OCI-LY1 (cell line): Measurements from ENCODE around the gene ADGRG1.

Experiments
- H2AFZ ChIP-seq: fragments of 200-600 bp; sonication (generic), shearing (Covaris generic); 2 replicates; pipeline ENCODE4 v1.6.0; 2014; ENCODE audit warnings: antibody characterized with exemption, mild to moderate bottlenecking, low read length
- H3F3A ChIP-seq: fragments of 200-600 bp; sonication (generic), shearing (Covaris generic); 2 replicates; pipeline ENCODE4 v1.6.0; 2014; ENCODE audit warnings: mild to moderate bottlenecking, antibody characterized with exemption, low read length, moderate library complexity; ENCODE audit not compliant: insufficient read depth
- H3K27ac ChIP-seq: fragments of 200-600 bp; sonication (generic); 2 replicates; pipeline ENCODE4 v1.5.1; 2014; ENCODE audit warnings: low read length, mixed run types, mild to moderate bottlenecking, low read depth; ENCODE audit not compliant: poor library complexity, severe bottlenecking
- H3K27me3 ChIP-seq: fragments of 200-600 bp; sonication (generic); 2 replicates; pipeline ENCODE4 v1.6.0; 2014; ENCODE audit warnings: antibody characterized with exemption, mild to moderate bottlenecking, low read length, moderate library complexity; ENCODE audit not compliant: insufficient read depth
- H3K36me3 ChIP-seq: fragments of 200-600 bp; sonication (generic); 2 replicates; pipeline ENCODE4 v1.6.1; 2014; ENCODE audit warnings: mild to moderate bottlenecking, antibody characterized with exemption, low read length, moderate library complexity, mixed read lengths; ENCODE audit not compliant: insufficient read depth
- H3K4me1 ChIP-seq: fragments of 200-600 bp; sonication (generic); 2 replicates; pipeline ENCODE4 v1.5.1; 2014; ENCODE audit warnings: mild to moderate bottlenecking, low read length, moderate library complexity; ENCODE audit not compliant: insufficient read depth, severe bottlenecking
- H3K4me2 ChIP-seq: fragments of 200-600 bp; sonication (generic), shearing (Covaris generic); 2 replicates; pipeline ENCODE4 v1.6.1; 2014; ENCODE audit warnings: low read length
- H3K4me3 ChIP-seq: fragments of 200-600 bp; sonication (generic); 2 replicates; pipeline ENCODE4 v1.5.1; 2014; ENCODE audit warnings: low read length, low read depth, mild to moderate bottlenecking, mixed read lengths; ENCODE audit not compliant: poor library complexity, severe bottlenecking
- H3K79me2 ChIP-seq: fragments of 200-600 bp; shearing (Covaris generic); 2 replicates; pipeline ENCODE4 v1.6.1; 2016; ENCODE audit warnings: mixed run types, low read length, mixed read lengths; ENCODE audit not compliant: insufficient read depth
- H3K9ac ChIP-seq: fragments of 200-600 bp; sonication (generic), shearing (Covaris generic); 2 replicates; pipeline ENCODE4 v1.6.1; 2014; ENCODE audit warnings: mild to moderate bottlenecking, low read length, mixed read lengths
- H3K9me2 ChIP-seq: fragments of 200-600 bp; sonication (generic), shearing (Covaris generic); 2 replicates; pipeline ENCODE4 v1.6.1; 2014; ENCODE audit warnings: low read depth, mild to moderate bottlenecking, low read length, mixed read lengths
- H3K9me3 ChIP-seq: fragments of 200-600 bp; shearing (Covaris generic); 2 replicates; pipeline ENCODE4 v1.6.1; 2014; ENCODE audit warnings: low read length, mixed read lengths
- H4K20me1 ChIP-seq: fragments of 200-600 bp; sonication (generic), shearing (Covaris generic); 2 replicates; pipeline ENCODE4 v1.6.0; 2016; ENCODE audit warnings: mild to moderate bottlenecking, low read length; ENCODE audit not compliant: insufficient read depth
- EZH2 ChIP-seq: fragments of 200-600 bp; sonication (generic), shearing (Covaris generic); IDR thresholded peaks from 2 replicates; pipeline ENCODE4 v1.8.0; 2017; ENCODE audit warnings: borderline replicate concordance, mixed run types, mild to moderate bottlenecking, antibody characterized with exemption, low read length, moderate library complexity, mixed read lengths
- TF ChIP-seq, protein P1 (sequence below): fragments of 200-600 bp; sonication (generic), shearing (Covaris generic); IDR thresholded peaks from 2 replicates; pipeline ENCODE4 v1.5.1; 2017; ENCODE audit warnings: mild to moderate bottlenecking, antibody characterized with exemption, low read length, moderate library complexity, mixed read lengths

ADGRG1 gene

GRCh38 chr16:57675741-57676551 is 47.5 kb downstream of the ADGRG1 start:
- no peaks in the 10 kb centered on the region for H3K9me3 ChIP-seq
- no peak overlapping the region for H3K27ac ChIP-seq
- TF ChIP-seq EZH2 = no peak
- TF ChIP-seq, protein P1, sequence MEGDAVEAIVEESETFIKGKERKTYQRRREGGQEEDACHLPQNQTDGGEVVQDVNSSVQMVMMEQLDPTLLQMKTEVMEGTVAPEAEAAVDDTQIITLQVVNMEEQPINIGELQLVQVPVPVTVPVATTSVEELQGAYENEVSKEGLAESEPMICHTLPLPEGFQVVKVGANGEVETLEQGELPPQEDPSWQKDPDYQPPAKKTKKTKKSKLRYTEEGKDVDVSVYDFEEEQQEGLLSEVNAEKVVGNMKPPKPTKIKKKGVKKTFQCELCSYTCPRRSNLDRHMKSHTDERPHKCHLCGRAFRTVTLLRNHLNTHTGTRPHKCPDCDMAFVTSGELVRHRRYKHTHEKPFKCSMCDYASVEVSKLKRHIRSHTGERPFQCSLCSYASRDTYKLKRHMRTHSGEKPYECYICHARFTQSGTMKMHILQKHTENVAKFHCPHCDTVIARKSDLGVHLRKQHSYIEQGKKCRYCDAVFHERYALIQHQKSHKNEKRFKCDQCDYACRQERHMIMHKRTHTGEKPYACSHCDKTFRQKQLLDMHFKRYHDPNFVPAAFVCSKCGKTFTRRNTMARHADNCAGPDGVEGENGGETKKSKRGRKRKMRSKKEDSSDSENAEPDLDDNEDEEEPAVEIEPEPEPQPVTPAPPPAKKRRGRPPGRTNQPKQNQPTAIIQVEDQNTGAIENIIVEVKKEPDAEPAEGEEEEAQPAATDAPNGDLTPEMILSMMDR = no peak
- no peaks in the 10 kb centered on the region for H3K79me2 ChIP-seq
- no peak overlapping the region for H2AFZ ChIP-seq
- no peaks in the 10 kb centered on the region for H4K20me1 ChIP-seq
- H3K27me3 ChIP-seq = no peaks in the 10 kb centered on the region
- H3K9me2 ChIP-seq = no peaks in the 10 kb centered on the region
- no peaks in the 10 kb centered on the region for H3K4me1 ChIP-seq
- H3K4me2 ChIP-seq = no peak overlapping the region
- no peaks in the 10 kb centered on the region for H3F3A ChIP-seq
- no peak overlapping the region for H3K9ac ChIP-seq
- no peaks in the 10 kb centered on the region for H3K36me3 ChIP-seq
- H3K4me3 ChIP-seq = no peak overlapping the region

GRCh38 chr16:57676553-57677085 is 48.2 kb downstream of the ADGRG1 start:
- Histone ChIP-seq H4K20me1 (no peaks in the 10 kb centered on the region), H3K36me3 (no peaks in the 10 kb centered on the region), H3K9ac (no peak overlapping the region), H3K79me2 (no peaks in the 10 kb centered on the region), H3K4me1 (no peaks in the 10 kb centered on the region), H3F3A (no peaks in the 10 kb centered on the region), H3K4me2 (no peak overlapping the region), H3K9me2 (no peaks in the 10 kb centered on the region), H3K27ac (no peak overlapping the region), H3K4me3 (no peak overlapping the region), H2AFZ (no peak overlapping the region), H3K27me3 (no peaks in the 10 kb centered on the region), H3K9me3 (no peaks in the 10 kb centered on the region)
- TF ChIP-seq, protein P1 = no peak
- TF ChIP-seq EZH2 = no peak

DNA sequence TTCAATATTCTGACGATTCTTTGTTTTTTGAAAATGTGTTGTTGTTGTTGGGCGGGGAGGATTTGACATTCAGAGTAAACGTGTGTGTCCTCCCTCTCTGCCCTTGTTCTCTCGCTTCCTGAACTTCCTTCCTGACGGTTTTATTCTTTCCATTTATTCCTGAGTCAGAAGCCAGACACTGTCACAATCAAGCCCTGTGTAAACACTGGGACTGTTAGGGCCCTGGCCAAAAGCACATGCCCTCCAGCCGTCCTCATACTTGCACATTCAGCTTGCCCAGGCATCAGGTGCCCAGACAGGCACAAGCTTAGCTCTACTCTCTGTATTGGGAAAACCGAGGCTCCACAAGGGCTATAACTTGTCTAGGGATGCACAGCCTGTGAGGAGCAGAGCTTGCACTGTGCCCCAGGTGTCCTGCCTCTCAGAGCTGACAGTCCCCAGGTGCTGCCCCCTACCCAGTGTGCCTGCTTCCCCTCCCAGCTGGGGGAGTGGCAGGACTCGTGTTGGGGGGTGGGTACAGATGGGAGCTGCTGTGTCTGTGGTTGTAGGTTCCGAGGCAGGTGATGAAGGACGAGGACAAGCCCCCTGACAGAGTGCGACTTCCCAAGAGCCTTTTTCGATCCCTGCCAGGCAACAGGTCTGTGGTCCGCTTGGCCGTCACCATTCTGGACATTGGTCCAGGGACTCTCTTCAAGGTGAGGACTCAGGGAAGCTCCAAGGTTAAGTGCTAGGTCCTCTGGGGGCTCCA is 49.4 kb downstream of the ADGRG1 start:
- TF ChIP-seq, protein P1 = no peak
- no peak for TF ChIP-seq EZH2
- Histone ChIP-seq H3K4me1 (no peaks in the 10 kb centered on the region), H3K27me3 (no peaks in the 10 kb centered on the region), H4K20me1 (no peaks in the 10 kb centered on the region), H3K4me3 (no peak overlapping the region), H3K4me2 (no peak overlapping the region), H3K36me3 (no peaks in the 10 kb centered on the region), H3K9ac (no peak overlapping the region), H3K9me3 (no peaks in the 10 kb centered on the region), H3K27ac (no peak overlapping the region), H3F3A (no peaks in the 10 kb centered on the region), H3K9me2 (no peaks in the 10 kb centered on the region), H3K79me2 (no peaks in the 10 kb centered on the region), H2AFZ (no peak overlapping the region)
